Endothelial cell of umbilical vein (primary cell): ENCODE measurements around the gene RBBP5. TPM values are rescaled to one million over a fixed set of nuclear protein-coding genes. Genes with fewer than 3 reads are reported as not detected.
"Not testable (repeated sequence)": the region's sequence is repeated elsewhere in the genome, so short reads cannot be mapped to it uniquely, and the experiment has no call there.

Source experiments
- BruUV-seq: library from RNA; stranded (reverse); fragments of 400-500 nt; replicated peaks from 2 replicates; lab custom pipeline; 2021; lab: Mats Ljungman, UMichigan
- CTCF ChIA-PET: fragments of 300-600, 350-600 bp; sonication (Branson Sonifier 250); formaldehyde crosslinking; loops from one replicate; lab custom pipeline; 2021; ENCODE audit warnings: antibody characterized with exemption, inconsistent platforms; lab: Charles Lee
- POLR2A ChIA-PET: fragments of 300-600, 350-600 bp; sonication (Branson Sonifier 250); formaldehyde crosslinking; loops from one replicate; lab custom pipeline; 2021; ENCODE audit warnings: antibody characterized with exemption, inconsistent platforms; lab: Charles Lee
- DNase-seq: peaks from one replicate; pipeline ENCODE4 v3.0.0-alpha.2; 2011; ENCODE audit warnings: low read depth, low spot score
- FAIRE-seq: peaks from 2 replicates; lab custom pipeline; 2011; peaks lifted over from hg19 to GRCh38; lab: Jason Lieb, UNC
- H2AFZ ChIP-seq: 2 replicates; pipeline ENCODE4 v1.6.0; 2012; ENCODE audit warnings: low read depth, low read length, control low read depth, inconsistent platforms
- H3K27ac ChIP-seq: 2 replicates; pipeline ENCODE4 v1.5.1; 2011; ENCODE audit warnings: low read depth, mild to moderate bottlenecking, control low read depth, low read length, moderate library complexity; ENCODE audit not compliant: insufficient read depth
- H3K27me3 ChIP-seq, 2 experiments: 2 replicates each; pipeline versions ENCODE4 v1.6.0 to v1.6.1; 2011; ENCODE audit warnings: low read length in 2 of 2, mixed read lengths in 1 of 2; ENCODE audit not compliant: control insufficient read depth in 2 of 2, insufficient read depth in 2 of 2
- H3K36me3 ChIP-seq, 2 experiments: 2 replicates in 1 of 2; 3 replicates in 1 of 2; pipeline ENCODE4 v1.5.1; 2011; ENCODE audit warnings: low read length in 2 of 2, mild to moderate bottlenecking in 1 of 2, moderate library complexity in 1 of 2; ENCODE audit not compliant: control insufficient read depth in 2 of 2, insufficient read depth in 2 of 2; ENCODE audit errors: extremely low read depth in 1 of 2
- H3K4me1 ChIP-seq: 3 replicates; pipeline ENCODE4 v1.5.1; 2011; ENCODE audit warnings: mild to moderate bottlenecking, low read length; ENCODE audit not compliant: control insufficient read depth, insufficient read depth; ENCODE audit errors: extremely low read depth
- H3K4me2 ChIP-seq: 2 replicates; pipeline ENCODE4 v1.6.1; 2011; ENCODE audit warnings: low read length, control low read depth, mixed read lengths; ENCODE audit not compliant: insufficient read depth
- H3K4me3 ChIP-seq, 3 experiments: fragments of 200-600 bp in 1 of 3; sonication (generic), shearing (Covaris generic) in 1 of 3; replicated peaks in 1 of 3; 2 replicates each; pipeline ENCODE4 v1.5.1; 2011 to 2016; ENCODE audit warnings: control low read depth in 3 of 3, low read length in 3 of 3, mild to moderate bottlenecking in 2 of 3, inconsistent platforms in 1 of 3, low read depth in 1 of 3, moderate library complexity in 1 of 3; ENCODE audit not compliant: insufficient read depth in 1 of 3
- H3K79me2 ChIP-seq: 2 replicates; pipeline ENCODE4 v1.6.0; 2012; ENCODE audit warnings: low read length, inconsistent platforms; ENCODE audit not compliant: control insufficient read depth, insufficient read depth
- H3K9ac ChIP-seq: replicated peaks from 2 replicates; pipeline ENCODE3; 2011; ENCODE audit warnings: low read length, control low read depth; ENCODE audit not compliant: insufficient read depth; ENCODE audit errors: extremely low read depth
- H3K9me1 ChIP-seq: replicated peaks from 3 replicates; pipeline ENCODE4 v1.6.0; 2011; ENCODE audit warnings: mild to moderate bottlenecking, low read length; ENCODE audit not compliant: control insufficient read depth, insufficient read depth; ENCODE audit errors: extremely low read depth
- H3K9me3 ChIP-seq: replicated peaks from 2 replicates; pipeline ENCODE4 v1.5.1; 2012; ENCODE audit warnings: low read length, inconsistent platforms; ENCODE audit not compliant: control insufficient read depth, insufficient read depth
- H4K20me1 ChIP-seq: replicated peaks from 2 replicates; pipeline ENCODE3; 2011; ENCODE audit warnings: mild to moderate bottlenecking, low read length; ENCODE audit not compliant: control insufficient read depth, insufficient read depth; ENCODE audit errors: extremely low read depth
- EZH2 ChIP-seq: IDR thresholded peaks from 2 replicates; pipeline ENCODE4 v1.6.1; 2012; ENCODE audit warnings: borderline replicate concordance, low read depth, mild to moderate bottlenecking, moderate library complexity, low read length, inconsistent platforms; ENCODE audit not compliant: severe bottlenecking
- FOS ChIP-seq: IDR thresholded peaks from 2 replicates; pipeline ENCODE4 v1.6.1; 2011; ENCODE audit warnings: mild to moderate bottlenecking, low read length, moderate library complexity, borderline replicate concordance; ENCODE audit not compliant: insufficient read depth
- GATA2 ChIP-seq: IDR thresholded peaks from 2 replicates; pipeline ENCODE4 v1.7.0; 2011; ENCODE audit warnings: low read depth, mild to moderate bottlenecking, moderate library complexity, mixed read lengths, low read length; ENCODE audit not compliant: insufficient read length, insufficient read depth
- JUN ChIP-seq: IDR thresholded peaks from 2 replicates; pipeline ENCODE4 v1.6.1; 2011; ENCODE audit warnings: borderline replicate concordance, low read depth; ENCODE audit not compliant: insufficient read length, insufficient read depth
- MAX ChIP-seq: IDR thresholded peaks from 2 replicates; pipeline ENCODE4 v1.6.1; 2011; ENCODE audit not compliant: insufficient read depth, insufficient read length
- MYC ChIP-seq: IDR thresholded peaks from one replicate; pipeline ENCODE4 v1.6.1; 2011; ENCODE audit warnings: mild to moderate bottlenecking, low read depth, low read length
- POLR2A ChIP-seq: IDR thresholded peaks from 2 replicates; pipeline ENCODE4 v1.6.1; 2012; ENCODE audit warnings: low read depth, mild to moderate bottlenecking, control low read depth, low read length
- POLR2AphosphoS5 ChIP-seq: IDR thresholded peaks from 2 replicates; pipeline ENCODE4 v1.6.1; 2012; ENCODE audit warnings: low read depth, mild to moderate bottlenecking, control low read depth, low read length, moderate library complexity; ENCODE audit not compliant: insufficient read depth
- dilution Hi-C: fragments of 300-500 bp; cut with MboI; formaldehyde crosslinking; loops from one replicate; pipeline ENCODE4 v1.15.0; 2019; ENCODE audit warnings: low sequenced_read_pairs; ENCODE audit not compliant: extremely low pct_ligation_motif_present
- intact Hi-C: fragments of 100-400 bp; cut with micrococcal nuclease; formaldehyde crosslinking; loops from one replicate; pipeline ENCODE4 v1.10.0; 2022
- polyA plus RNA-seq, 4 experiments: library from polyadenylated mRNA; depleted of rRNA in 3 of 4; stranded (reverse) in 3 of 4; unstranded in 1 of 4; fragments of >200 nt; gene quantifications; 2 replicates each; pipeline versions ENCODE4 v1.2.1 to v1.2.3, GENCODE V29; 2011 to 2012; ENCODE audit warnings: missing spikeins in 1 of 4
- total RNA-seq: library from RNA; stranded (reverse); gene quantifications from 2 replicates; pipeline ENCODE4 v1.2.3, GENCODE V29; 2021
- TF ChIP-seq, protein P1 (sequence below), 2 donors: IDR thresholded peaks; 1 replicate in 1 of 2; 2 replicates in 1 of 2; pipeline ENCODE4 v1.5.1; 2011; ENCODE audit warnings: low read length in 2 of 2, mild to moderate bottlenecking in 2 of 2, moderate library complexity in 2 of 2, control low read depth in 1 of 2, inconsistent platforms in 1 of 2, low read depth in 1 of 2; ENCODE audit not compliant: insufficient read depth in 1 of 2; ENCODE audit errors: extremely low read depth in 1 of 2

The RBBP5 gene
- total and polyA plus RNA-seq, 2 donors (not counting 3 experiments of a cell fraction or from before 2014, with no cell fraction given), result 5.8 to 14.2 TPM

GRCh38 chr1:205158048-205158616 is 36.4 kb upstream of the RBBP5 start:
- ChIA-PET CTCF (interaction anchor here (0.9 to 2.0 kb wide), 9 partner anchors 9 to 98 kb away, joined by 3 to 13 read pairs (median 5); no protein-coding TSS in a partner anchor), POLR2A (no interaction called here)
- no peaks in the 10 kb centered on the region for H4K20me1 ChIP-seq
- BruUV-seq, result no TSS peak
- FAIRE-seq, result no peak
- intact Hi-C loops (no loop called here), dilution Hi-C loops (no loop called here)
- H3K9me1 ChIP-seq, result no peaks in the 10 kb centered on the region
- H3K79me2 ChIP-seq, result no peaks in the 10 kb centered on the region
- no peak overlapping the region for H3K9ac ChIP-seq
- no peak overlapping the region for H2AFZ ChIP-seq
- DNase-seq, result no peak
- H3K9me3 ChIP-seq, result peaks cover 3% of the 10 kb centered on the region
- no peaks in the 10 kb centered on the region for H3K27me3 ChIP-seq
- no peak overlapping the region for H3K4me3 ChIP-seq
- no peak overlapping the region for H3K27ac ChIP-seq
- TF ChIP-seq GATA2 (no peak), EZH2 (no peak), FOS (no peak), JUN (no peak), MAX (no peak), MYC (no peak), POLR2A (no peak), POLR2AphosphoS5 (no peak)
- TF ChIP-seq, protein P1, sequence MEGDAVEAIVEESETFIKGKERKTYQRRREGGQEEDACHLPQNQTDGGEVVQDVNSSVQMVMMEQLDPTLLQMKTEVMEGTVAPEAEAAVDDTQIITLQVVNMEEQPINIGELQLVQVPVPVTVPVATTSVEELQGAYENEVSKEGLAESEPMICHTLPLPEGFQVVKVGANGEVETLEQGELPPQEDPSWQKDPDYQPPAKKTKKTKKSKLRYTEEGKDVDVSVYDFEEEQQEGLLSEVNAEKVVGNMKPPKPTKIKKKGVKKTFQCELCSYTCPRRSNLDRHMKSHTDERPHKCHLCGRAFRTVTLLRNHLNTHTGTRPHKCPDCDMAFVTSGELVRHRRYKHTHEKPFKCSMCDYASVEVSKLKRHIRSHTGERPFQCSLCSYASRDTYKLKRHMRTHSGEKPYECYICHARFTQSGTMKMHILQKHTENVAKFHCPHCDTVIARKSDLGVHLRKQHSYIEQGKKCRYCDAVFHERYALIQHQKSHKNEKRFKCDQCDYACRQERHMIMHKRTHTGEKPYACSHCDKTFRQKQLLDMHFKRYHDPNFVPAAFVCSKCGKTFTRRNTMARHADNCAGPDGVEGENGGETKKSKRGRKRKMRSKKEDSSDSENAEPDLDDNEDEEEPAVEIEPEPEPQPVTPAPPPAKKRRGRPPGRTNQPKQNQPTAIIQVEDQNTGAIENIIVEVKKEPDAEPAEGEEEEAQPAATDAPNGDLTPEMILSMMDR (IDR thresholded peaks at IDR 0.05; ENCODE audit: extremely low read depth in 1 of 2, insufficient read depth in 1 of 2, low read depth in 1 of 2, low read length in 2 of 2), result no peak
- H3K4me2 ChIP-seq, result no peak overlapping the region
- H3K4me1 ChIP-seq, result no peaks in the 10 kb centered on the region
- H3K36me3 ChIP-seq, result peaks cover 9 to 17% of the 10 kb centered on the region in 2 experiments

DNA sequence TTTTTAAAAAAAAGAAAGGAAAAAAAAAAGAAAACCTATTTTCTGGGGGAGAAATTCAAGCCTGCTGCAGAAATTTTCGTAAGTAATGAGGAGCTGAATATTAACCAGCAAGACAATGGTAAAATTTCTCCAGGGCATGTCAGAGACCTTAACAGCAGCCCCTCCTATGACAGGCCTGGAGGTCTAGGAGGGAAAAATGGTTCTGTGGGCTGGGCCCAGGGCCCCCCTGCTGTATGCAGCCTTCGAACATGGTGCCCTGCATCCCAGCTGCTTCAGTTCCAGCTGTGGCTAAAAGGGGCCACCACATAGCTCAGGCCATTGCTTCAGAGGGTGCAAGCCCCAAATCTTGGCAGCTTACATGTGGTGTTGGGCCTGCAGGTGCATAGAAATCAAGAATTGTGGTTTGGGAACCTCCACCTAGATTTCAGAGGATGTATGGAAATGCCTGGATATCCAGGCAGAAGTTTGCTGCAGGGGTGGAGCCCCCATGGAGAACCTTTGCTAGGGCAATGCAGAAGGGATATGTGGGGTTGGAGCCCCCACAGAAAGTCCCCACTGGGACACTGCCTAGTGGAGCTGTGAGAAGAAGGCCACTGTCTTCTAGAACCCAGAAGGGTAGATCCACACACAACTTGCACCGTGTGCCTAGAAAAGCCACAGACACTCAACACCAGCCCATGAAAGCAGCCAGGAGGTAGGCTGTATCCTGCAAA is 34.0 kb upstream of the RBBP5 start:
- FAIRE-seq, POLR2A ChIA-PET: not testable (repeated sequence)
- peaks cover 9 to 14% of the 10 kb centered on the region in 2 experiments for H3K36me3 ChIP-seq

More for the DNA sequence above, 34.0 kb upstream of the RBBP5 start:
- H2AFZ ChIP-seq, DNase-seq, H3K27ac ChIP-seq, H3K27me3 ChIP-seq, H3K9me3 ChIP-seq, H3K9ac ChIP-seq, H3K4me1 ChIP-seq, H3K4me2 ChIP-seq, H3K4me3 ChIP-seq, BruUV-seq, dilution Hi-C loops, H3K9me1 ChIP-seq, CTCF ChIA-PET, H3K79me2 ChIP-seq, H4K20me1 ChIP-seq, intact Hi-C loops: not testable (repeated sequence)
